Stimulated activated CD8-positive, alpha-beta memory T cell treated with anti-CD3 and anti-CD28 coated beads, Interleukin-15, amount 100 ng/mL, for 1 hour (primary cell): ENCODE data around the gene BRD7.

Experiments used
- DNase-seq: peaks from one replicate; pipeline ENCODE4 v3.0.0-alpha.2; 2020; ENCODE audit warnings: low read depth

Gene BRD7

DNA sequence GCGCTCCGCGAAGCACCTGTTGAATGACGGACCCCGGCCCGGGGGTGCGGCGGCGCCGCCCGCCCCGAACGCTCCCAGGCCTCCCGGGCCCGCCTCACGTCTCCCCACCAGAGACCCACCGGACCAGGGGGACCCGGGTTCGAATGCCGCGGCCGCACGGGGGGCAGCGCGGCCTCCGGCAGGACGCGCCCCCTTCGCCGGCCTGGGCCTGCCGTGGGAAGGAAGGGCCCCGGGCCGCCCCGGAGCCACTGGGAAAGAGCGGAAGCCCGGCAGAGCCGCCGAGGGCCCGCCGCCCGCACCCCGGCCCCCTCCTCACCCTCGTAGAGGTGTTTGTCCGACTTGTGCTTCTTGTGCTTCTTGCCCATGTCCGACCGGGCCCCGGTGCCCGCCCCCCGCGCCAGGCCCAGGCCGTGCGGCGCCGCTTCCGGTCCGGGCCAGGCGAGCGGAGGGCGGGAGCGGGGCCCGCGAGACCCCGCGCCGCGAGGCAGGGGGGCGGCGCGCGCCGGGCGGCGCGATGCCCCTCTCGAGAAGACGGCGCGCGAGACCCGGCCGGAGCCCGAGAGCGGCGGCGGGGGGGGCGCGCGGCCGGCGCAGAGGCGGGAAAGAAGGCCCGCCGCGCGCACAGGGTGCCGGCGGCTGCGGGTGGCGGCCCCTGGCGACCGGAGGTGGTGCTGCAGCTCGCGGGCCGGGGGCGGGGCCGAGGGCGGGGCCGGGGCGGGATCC is at the start of gene BRD7:
BRD7 (minus strand) TSS at position 579 of the 723 bp plus-strand sequence; CDS start at position 365, 214 bp downstream.
- peak; percentile 42 for DNase-seq

DNA sequence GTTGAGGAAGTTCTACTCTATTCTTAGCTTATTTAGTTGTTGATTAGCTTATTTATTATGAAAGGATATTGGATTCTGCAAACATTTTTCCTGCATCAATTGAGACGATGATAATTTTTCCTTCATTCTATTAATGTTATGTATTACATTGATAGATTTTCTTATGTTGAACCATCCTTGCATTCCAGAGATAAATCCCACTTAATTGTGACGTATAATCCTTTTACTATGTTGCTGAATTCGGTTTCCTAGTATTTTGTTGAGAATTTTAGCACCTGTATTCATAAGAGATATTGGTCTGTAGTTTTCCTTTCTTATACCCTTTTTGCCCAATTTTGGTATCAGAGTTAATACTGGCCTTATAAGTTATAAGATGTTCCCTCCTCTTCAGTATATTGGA is 47.6 kb upstream of the BRD7 start:
- no peak for DNase-seq

- no peak for DNase-seq
Observed at GRCh38 chr16:50414152-50414551, 45.4 kb upstream of the BRD7 start.

GRCh38 chr16:50411034-50411433 is 42.2 kb upstream of the BRD7 start:
- no peak for DNase-seq

GRCh38 chr16:50408001-50408561 is 39.3 kb upstream of the BRD7 start:
- no peak for DNase-seq

- DNase-seq = no peak
Observed at GRCh38 chr16:50407351-50407750, 38.6 kb upstream of the BRD7 start.

- no peak for DNase-seq
Observed at GRCh38 chr16:50403491-50403890, 34.7 kb upstream of the BRD7 start.

- DNase-seq = no peak
Observed at GRCh38 chr16:50402298-50402895, 33.6 kb upstream of the BRD7 start.

- no peak for DNase-seq
Observed at GRCh38 chr16:50401355-50401754, 32.6 kb upstream of the BRD7 start.

DNA sequence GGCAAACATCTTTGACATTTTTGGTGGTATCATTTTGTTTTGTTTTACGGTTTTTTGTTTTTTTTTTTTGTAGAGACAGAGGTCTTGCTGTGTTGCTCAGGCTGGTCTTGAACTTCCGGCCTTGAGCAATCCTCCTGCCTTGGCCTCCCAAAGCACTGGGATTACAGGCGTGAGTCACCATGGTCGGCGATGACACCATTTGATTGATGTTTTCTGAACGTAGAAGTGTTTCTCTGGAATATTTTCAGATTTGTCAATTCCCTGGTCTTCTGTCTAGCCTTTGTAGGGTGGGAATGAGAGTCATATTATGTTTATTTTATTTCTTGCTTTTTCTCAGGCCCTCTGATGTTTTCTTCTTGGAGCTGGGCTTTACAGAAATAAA is 32.2 kb upstream of the BRD7 start:
- no peak for DNase-seq

- DNase-seq = no peak
Observed at GRCh38 chr16:50400312-50400966, 31.7 kb upstream of the BRD7 start.

- DNase-seq = no peak
Observed at GRCh38 chr16:50399411-50399810, 30.6 kb upstream of the BRD7 start.

GRCh38 chr16:50398336-50398735 is 29.5 kb upstream of the BRD7 start:
- DNase-seq = no peak

DNA sequence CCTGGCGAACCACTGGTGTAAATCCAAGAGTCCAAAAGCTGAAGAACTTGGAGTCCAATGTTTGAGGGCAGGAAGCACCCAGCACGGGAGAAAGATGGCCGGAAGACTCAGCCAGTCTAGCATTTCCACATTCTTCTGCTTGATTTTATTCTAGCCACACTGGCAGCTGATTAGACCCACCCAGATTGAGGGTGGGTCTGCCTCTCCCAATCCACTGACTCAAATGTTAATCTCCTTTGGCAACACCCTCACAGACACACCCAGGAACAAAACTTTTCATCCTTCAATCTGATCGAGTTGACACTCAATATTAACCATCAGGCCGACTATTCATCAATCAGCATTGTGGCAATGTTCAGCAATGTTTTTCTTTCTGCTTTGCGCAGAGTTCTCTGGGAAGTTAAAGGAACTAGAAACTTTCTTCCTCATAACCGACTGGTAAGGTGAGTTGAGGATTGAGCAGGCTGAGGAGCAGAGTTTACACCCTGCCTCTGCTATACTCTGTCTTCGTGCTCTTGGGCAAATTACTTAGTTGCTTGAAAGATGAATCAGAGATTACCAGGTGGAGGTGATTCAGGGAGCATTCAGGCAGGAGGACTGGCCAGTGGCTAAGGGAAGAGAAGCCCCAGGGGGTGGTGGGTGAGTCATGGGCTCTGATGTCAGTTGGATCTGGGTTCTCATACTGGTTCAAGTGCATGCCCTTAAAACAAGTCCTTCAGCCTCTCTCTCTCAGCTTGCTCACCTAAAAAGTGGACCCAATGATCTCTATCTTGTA is 28.2 kb upstream of the BRD7 start:
- no peak for DNase-seq

DNA sequence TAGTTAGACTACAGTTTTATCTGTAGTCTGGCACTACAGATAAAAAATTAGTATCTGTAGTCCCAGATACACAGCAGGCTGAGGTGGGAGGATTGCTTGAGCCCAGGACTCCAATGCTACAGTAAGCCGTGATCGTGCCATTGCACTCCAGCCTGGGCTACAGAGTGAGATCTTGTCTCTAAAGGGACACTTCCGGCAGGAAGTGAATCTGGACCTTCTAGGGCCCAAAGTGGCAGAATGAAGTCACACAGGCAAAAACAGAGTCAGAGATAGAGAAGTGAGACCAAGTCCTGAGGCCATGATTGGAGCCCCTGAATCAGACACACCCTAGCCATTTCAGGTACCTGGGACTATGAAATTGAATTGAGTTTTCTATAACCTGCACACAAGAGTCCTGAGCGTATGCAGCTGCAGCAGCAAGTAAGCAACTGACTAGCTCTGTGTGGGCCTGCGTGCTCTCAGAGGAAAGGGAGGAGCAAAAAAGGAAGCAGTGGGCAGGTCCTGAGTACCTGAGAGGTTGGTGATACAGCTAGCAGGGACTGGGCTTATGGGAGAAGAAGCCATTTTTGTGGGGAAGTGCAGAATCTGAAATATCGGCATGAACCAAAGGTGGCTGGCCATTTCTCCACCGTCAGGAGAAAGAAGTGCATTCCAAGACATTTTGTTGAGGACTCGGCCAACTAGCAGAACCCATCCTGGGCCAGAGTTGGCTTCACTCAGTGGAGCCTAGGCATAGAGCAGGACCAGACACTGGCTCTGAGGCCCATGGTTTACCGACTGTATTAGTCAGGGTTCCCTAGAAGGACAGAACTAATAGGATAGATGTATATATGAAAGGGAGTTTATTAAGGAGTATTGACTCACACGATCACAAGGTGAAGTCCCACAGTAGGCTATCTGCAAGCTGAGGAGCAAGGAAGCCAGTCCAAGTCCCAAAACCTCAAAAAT is 27.2 kb upstream of the BRD7 start:
- DNase-seq = no peak

DNA sequence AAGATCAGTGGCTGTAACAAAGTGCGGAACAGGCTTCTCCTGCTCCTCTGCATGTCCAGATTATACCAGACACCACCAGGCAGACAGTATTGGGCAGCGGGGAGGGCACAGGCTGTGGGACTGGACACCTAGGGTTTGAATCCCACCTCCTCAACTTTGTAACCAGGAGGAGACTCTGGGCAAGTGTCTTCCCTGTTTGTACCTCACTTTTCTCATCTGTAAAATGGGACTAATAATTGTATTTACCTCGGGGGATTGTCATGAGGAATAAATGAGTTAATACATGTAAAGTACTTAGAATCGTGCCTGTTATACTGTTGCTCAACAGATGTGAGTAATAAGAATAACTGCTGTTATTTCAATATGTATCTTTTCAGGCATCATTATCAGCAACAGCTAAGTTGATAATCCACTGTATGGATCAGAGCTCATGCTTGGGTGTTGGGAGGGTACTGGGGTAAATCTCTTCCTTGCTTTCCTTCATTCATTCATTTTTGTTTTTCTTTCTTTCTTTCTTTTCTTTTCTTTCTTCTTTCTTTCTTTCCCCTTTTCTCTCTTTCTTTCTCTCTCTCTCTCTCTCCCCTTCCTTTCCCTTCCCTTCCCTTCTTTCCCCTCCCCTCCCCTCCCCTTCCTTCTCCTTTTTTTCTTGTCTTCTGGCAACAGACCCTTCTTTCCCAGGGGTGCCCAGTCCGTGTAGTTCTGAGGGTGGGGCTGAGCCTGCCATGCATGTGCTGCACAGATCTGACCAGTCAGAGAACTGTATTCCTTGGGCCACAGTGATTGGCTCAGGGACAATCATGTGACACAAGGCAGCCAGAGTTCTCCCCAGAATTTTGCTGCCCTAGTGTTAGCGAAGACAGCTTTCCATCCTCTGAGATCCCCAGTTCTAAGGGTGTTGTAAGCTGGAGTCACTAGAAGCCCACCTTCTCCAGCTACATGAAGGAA is 25.3 kb upstream of the BRD7 start:
- no peak for DNase-seq

- DNase-seq = no peak
Observed at GRCh38 chr16:50393416-50393815, 24.6 kb upstream of the BRD7 start.

DNA sequence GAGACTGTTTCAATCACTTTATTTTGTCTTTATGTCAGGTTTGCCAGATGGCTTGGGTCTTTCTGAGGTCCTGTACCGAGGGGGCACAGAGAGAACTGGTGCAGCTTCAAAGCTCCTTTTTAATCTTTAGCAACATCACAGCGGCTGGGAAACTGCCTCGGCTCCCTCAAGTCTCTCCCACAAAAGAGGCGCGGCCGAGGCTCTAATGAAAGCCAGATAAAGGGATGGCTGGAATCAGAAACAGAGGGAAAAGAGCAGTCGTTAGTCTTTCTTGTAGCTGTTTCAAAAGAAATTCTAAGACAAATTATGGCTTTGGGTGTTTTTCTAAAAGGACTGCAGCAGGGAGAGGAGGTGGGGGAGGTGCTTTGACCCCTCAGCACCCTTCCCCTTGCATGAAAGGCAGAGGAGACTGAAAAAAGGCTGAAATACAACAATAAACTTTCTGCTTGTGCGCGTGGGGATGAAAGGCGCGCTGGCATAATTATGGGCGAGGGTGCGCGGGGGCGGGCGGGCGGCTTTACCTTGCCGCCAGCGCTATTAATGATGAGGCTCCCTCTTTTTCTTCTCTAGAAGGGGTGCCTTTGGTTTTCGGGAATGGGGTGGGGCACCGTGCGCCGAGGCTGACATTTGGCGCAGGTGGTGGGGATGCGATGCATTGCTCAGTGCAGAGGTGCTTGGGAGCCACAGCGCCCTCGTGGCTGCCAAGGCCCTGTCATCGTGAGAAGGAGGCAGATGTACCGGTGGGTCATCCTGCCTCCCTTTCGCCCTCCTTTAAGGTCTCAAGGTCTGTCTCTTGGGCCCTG is 22.3 kb upstream of the BRD7 start:
- DNase-seq = no peak

GRCh38 chr16:50390371-50390771 is 21.6 kb upstream of the BRD7 start:
- DNase-seq = no peak
